IMR-90 (cell line): ENCODE data around the gene CCL13. TPM values are rescaled to one million over a fixed set of nuclear protein-coding genes. Genes with fewer than 3 reads are reported as not detected.

Source experiments
- ATAC-seq: fragments of 200-7000 bp; cut with Tn5 transposase; 2 replicates; pipeline ENCODE4 v1.9.1; 2020; ENCODE audit warnings: low read depth, mild to moderate bottlenecking, moderate library complexity
- BruUV-seq: library from RNA; stranded (reverse); fragments of 400-500 nt; replicated peaks from 2 replicates; lab custom pipeline; 2021; lab: Mats Ljungman, UMichigan
- CTCF ChIA-PET: fragments of 300-600 bp; formaldehyde crosslinking; extraction: SDS; loops from one replicate; lab custom pipeline; 2021; ENCODE audit warnings: antibody characterized with exemption; lab: Yijun Ruan, JAX
- POLR2A ChIA-PET: fragments of 300-600 bp; sonication (Branson Sonifier 250); formaldehyde crosslinking; loops from one replicate; lab custom pipeline; 2022; ENCODE audit warnings: antibody characterized with exemption; ENCODE audit not compliant: unreplicated experiment; lab: Charles Lee
- DNase-seq: peaks from one replicate; pipeline ENCODE4 v3.0.0; 2013
- H2AFZ ChIP-seq: replicated peaks from 2 replicates; pipeline ENCODE3; 2013; ENCODE audit warnings: low read length, mild to moderate bottlenecking; ENCODE audit not compliant: poor library complexity
- H2AK5ac ChIP-seq: 2 replicates; pipeline ENCODE4 v1.6.1; 2013; ENCODE audit warnings: low read depth, low read length, inconsistent platforms
- H2AK9ac ChIP-seq: replicated peaks from 2 replicates; pipeline ENCODE3; 2013; ENCODE audit warnings: mild to moderate bottlenecking, low read depth, low read length, moderate library complexity; ENCODE audit not compliant: poor library complexity
- H2BK120ac ChIP-seq: 2 replicates; pipeline ENCODE4 v1.6.1; 2013; ENCODE audit warnings: low read depth, low read length, inconsistent platforms
- H2BK15ac ChIP-seq: 3 replicates; pipeline ENCODE4 v1.6.1; 2013; ENCODE audit warnings: low read depth, low read length, inconsistent platforms
- H2BK20ac ChIP-seq: 2 replicates; pipeline ENCODE4 v1.6.1; 2013; ENCODE audit warnings: low read depth, mild to moderate bottlenecking, inconsistent platforms, low read length, moderate library complexity
- H2BK5ac ChIP-seq: 2 replicates; pipeline ENCODE4 v1.6.1; 2013; ENCODE audit warnings: mild to moderate bottlenecking, low read depth, low read length, inconsistent platforms; ENCODE audit not compliant: poor library complexity, severe bottlenecking
- H3K14ac ChIP-seq: replicated peaks from 2 replicates; pipeline ENCODE4 v1.6.1; 2013; ENCODE audit warnings: low read depth, low read length, inconsistent platforms
- H3K18ac ChIP-seq: 2 replicates; pipeline ENCODE4 v1.6.1; 2013; ENCODE audit warnings: low read depth, low read length, control low read depth
- H3K23ac ChIP-seq: 2 replicates; pipeline ENCODE4 v1.6.1; 2013; ENCODE audit warnings: low read depth, low read length, inconsistent platforms
- H3K27ac ChIP-seq: 2 replicates; pipeline ENCODE4 v1.5.1; 2013; ENCODE audit warnings: mild to moderate bottlenecking, control low read depth, low read length; ENCODE audit not compliant: insufficient read depth
- H3K27me3 ChIP-seq: 2 replicates; pipeline ENCODE4 v1.6.1; 2013; ENCODE audit warnings: low read length; ENCODE audit not compliant: control insufficient read depth, insufficient read depth
- H3K36me3 ChIP-seq: 2 replicates; pipeline ENCODE4 v1.6.1; 2013; ENCODE audit warnings: low read length, mixed read lengths; ENCODE audit not compliant: control insufficient read depth, insufficient read depth
- H3K4ac ChIP-seq: 2 replicates; pipeline ENCODE4 v1.6.1; 2013; ENCODE audit warnings: low read depth, low read length, inconsistent platforms
- H3K4me1 ChIP-seq: 2 replicates; pipeline ENCODE4 v1.6.1; 2013; ENCODE audit warnings: low read length, mixed read lengths; ENCODE audit not compliant: control insufficient read depth, insufficient read depth
- H3K4me2 ChIP-seq: 2 replicates; pipeline ENCODE4 v1.6.1; 2013; ENCODE audit warnings: low read depth, mild to moderate bottlenecking, control low read depth, low read length, moderate library complexity
- H3K4me3 ChIP-seq: 2 replicates; pipeline ENCODE4 v1.5.1; 2013; ENCODE audit warnings: low read depth, mild to moderate bottlenecking, control low read depth, low read length, moderate library complexity; ENCODE audit not compliant: insufficient read depth
- H3K56ac ChIP-seq: 2 replicates; pipeline ENCODE4 v1.6.1; 2013; ENCODE audit warnings: low read length, inconsistent platforms; ENCODE audit not compliant: insufficient read depth; ENCODE audit errors: extremely low read depth
- H3K79me1 ChIP-seq, 2 experiments: 2 replicates each; pipeline ENCODE4 v1.6.1; 2013; ENCODE audit warnings: low read length in 2 of 2, inconsistent platforms in 1 of 2, low read depth in 1 of 2
- H3K9ac ChIP-seq: 2 replicates; pipeline ENCODE4 v1.6.1; 2013; ENCODE audit warnings: low read depth, low read length, control low read depth
- H3K9me1 ChIP-seq: 2 replicates; pipeline ENCODE4 v1.6.1; 2013; ENCODE audit warnings: low read length, inconsistent platforms; ENCODE audit not compliant: insufficient read depth
- H3K9me3 ChIP-seq: 2 replicates; pipeline ENCODE4 v1.6.1; 2013; ENCODE audit warnings: low read length; ENCODE audit not compliant: control insufficient read depth, insufficient read depth
- H4K20me1 ChIP-seq: 2 replicates; pipeline ENCODE4 v1.6.1; 2013; ENCODE audit warnings: low read length, inconsistent platforms; ENCODE audit not compliant: insufficient read depth
- H4K5ac ChIP-seq: 2 replicates; pipeline ENCODE4 v1.6.1; 2013; ENCODE audit warnings: mild to moderate bottlenecking, low read depth, low read length, control low read depth
- H4K8ac ChIP-seq, 2 experiments: 2 replicates each; pipeline ENCODE4 v1.6.1; 2013; ENCODE audit warnings: low read depth in 2 of 2, low read length in 2 of 2, control low read depth in 1 of 2, inconsistent platforms in 1 of 2
- H4K91ac ChIP-seq: 2 replicates; pipeline ENCODE4 v1.6.1; 2013; ENCODE audit warnings: low read depth, low read length, inconsistent platforms; ENCODE audit not compliant: insufficient read depth
- CHD1 ChIP-seq: IDR thresholded peaks from 2 replicates; pipeline ENCODE4 v1.6.1; 2012; ENCODE audit warnings: low read depth, low read length, improper control_type of control experiment
- CTCF ChIP-seq: conservative IDR thresholded peaks from 2 replicates; pipeline ENCODE4 v1.5.1; 2012; ENCODE audit warnings: mild to moderate bottlenecking, low read depth, low read length, improper control_type of control experiment
- ELK1 ChIP-seq: fragments of 150-350 bp; IDR thresholded peaks from 2 replicates; pipeline ENCODE4 v1.6.1; 2016; ENCODE audit warnings: low read depth, mild to moderate bottlenecking, low read length, moderate library complexity, borderline replicate concordance
- RAD21 ChIP-seq: IDR thresholded peaks from 2 replicates; pipeline ENCODE4 v1.6.1; 2012; ENCODE audit warnings: low read length, improper control_type of control experiment
- WGBS, 2 experiments: methylation state at CpG; one replicate each; pipeline versions ENCODE4 v1.1.5 to v1.1.7; 2013; ENCODE audit warnings: missing lambda C conversion rate in 2 of 2; ENCODE audit not compliant: insufficient read length in 1 of 2; ENCODE audit errors: extremely low coverage in 2 of 2; 5-methylcytosine and 5-hydroxymethylcytosine counted together
- dilution Hi-C: fragments of 300-500 bp; cut with HindIII; formaldehyde crosslinking; loops from one replicate; pipeline ENCODE4 v1.14.3; 2018; ENCODE audit warnings: low sequenced_read_pairs; ENCODE audit not compliant: unreplicated experiment
- in situ Hi-C: fragments of 300-500 bp; cut with MboI; formaldehyde crosslinking; loops from 3 replicates; pipeline ENCODE4 v1.14.3; 2019; ENCODE audit warnings: low sequenced_read_pairs, inconsistent platforms, mixed read lengths
- intact Hi-C: fragments of 100-400 bp; cut with micrococcal nuclease; formaldehyde crosslinking; loops from 2 replicates; pipeline ENCODE4 v1.10.0; 2022
- polyA plus RNA-seq, 3 experiments: library from polyadenylated mRNA; depleted of rRNA; stranded (reverse); fragments of >200 nt; gene quantifications; 2 replicates each; pipeline ENCODE4 v1.2.3, GENCODE V29; 2012; ENCODE audit warnings: low replicate concordance in 1 of 3
- total RNA-seq: library from RNA; depleted of rRNA; stranded (reverse); fragments of >200 nt; gene quantifications from 2 replicates; pipeline ENCODE4 v1.2.3, GENCODE V29; 2012

The CCL13 gene
- total and polyA plus RNA-seq, 2 of the 4 experiments (the other 2 are of a cell fraction): 0.18 TPM; not detected in 1

- Histone ChIP-seq H2AK9ac (no peak overlapping the region), H2BK120ac (no peak overlapping the region), H2BK20ac (no peak overlapping the region), H3K36me3 (no peaks in the 10 kb centered on the region), H3K27me3 (peaks cover 7% of the 10 kb centered on the region; the same call in 1 of the 2 replicates), H4K20me1 (no peaks in the 10 kb centered on the region; the same call in 1 of the 2 replicates), H3K23ac (no peak overlapping the region), H2BK5ac (no peak overlapping the region), H3K9ac (no peak overlapping the region), H3K27ac (no peak overlapping the region), H4K91ac (no peak overlapping the region), H3K56ac (no peak overlapping the region), H3K14ac (no peak overlapping the region), H2AFZ (peak overlapping the region; percentile 41), H3K4me3 (no peak overlapping the region), H3K9me3 (no peaks in the 10 kb centered on the region), H3K9me1 (no peaks in the 10 kb centered on the region; the same call in 1 of the 2 replicates), H4K8ac (no peak overlapping the region), H2BK15ac (no peak overlapping the region), H3K18ac (no peak overlapping the region), H3K4me1 (peaks cover 8% of the 10 kb centered on the region), H4K5ac (no peak overlapping the region), H3K4me2 (no peak overlapping the region), H3K4ac (no peak overlapping the region), H2AK5ac (no peak overlapping the region), H3K79me1 (no peaks in the 10 kb centered on the region)
- ChIA-PET POLR2A (no interaction called here), CTCF (no interaction called here)
- ATAC-seq (no peak), DNase-seq (no peak)
- dilution Hi-C loops (no loop called here), in situ Hi-C loops (no loop called here), intact Hi-C loops (no loop called here)
- no CpG with 5 or more reads among the region's 6 CpGs for WGBS, 2 experiments
- BruUV-seq: no TSS peak
- TF ChIP-seq CHD1 (no peak), ELK1 (no peak), RAD21 (no peak), CTCF (no peak)
Observed at GRCh38 chr17:34389126-34389750, 33.0 kb downstream of the CCL13 start.
